ENCODE data around the gene OR51E2. TPM values are rescaled to one million over a fixed set of nuclear protein-coding genes. Genes with fewer than 3 reads are reported as not detected.
"Not testable (repeated sequence)": the region's sequence is repeated elsewhere in the genome, so short reads cannot be mapped to it uniquely, and the experiment has no call there.

Gene OR51E2, protein sequence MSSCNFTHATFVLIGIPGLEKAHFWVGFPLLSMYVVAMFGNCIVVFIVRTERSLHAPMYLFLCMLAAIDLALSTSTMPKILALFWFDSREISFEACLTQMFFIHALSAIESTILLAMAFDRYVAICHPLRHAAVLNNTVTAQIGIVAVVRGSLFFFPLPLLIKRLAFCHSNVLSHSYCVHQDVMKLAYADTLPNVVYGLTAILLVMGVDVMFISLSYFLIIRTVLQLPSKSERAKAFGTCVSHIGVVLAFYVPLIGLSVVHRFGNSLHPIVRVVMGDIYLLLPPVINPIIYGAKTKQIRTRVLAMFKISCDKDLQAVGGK
- not detected for polyA plus RNA-seq (2012; ENCODE audit: low read depth, missing spikeins)

DNA sequence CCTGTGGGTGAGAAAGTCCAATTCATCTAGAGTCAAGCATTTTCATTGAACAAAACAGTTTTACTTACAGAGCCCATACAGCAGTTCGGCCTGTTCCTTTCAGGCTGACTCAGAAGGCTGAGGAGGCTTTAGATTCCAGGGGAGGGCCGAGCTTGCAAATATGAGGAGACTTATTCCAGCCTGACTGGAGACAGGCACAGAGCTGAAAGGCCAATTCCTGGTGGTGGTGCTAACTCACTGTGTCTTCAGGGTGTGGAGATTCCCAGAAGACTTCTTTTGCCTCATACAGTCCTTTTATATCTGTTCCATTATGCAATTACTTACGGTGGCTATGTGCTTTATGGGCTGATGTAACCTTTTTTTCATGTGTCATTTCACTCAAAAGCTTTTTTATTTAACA, at the start of gene OR51E2:
OR51E2 (minus strand) TSS at position 269 of the 400 bp plus-strand sequence. CDS start 15,142 bp downstream, outside the sequence.
- TF ChIP-seq POU2F2 (IDR thresholded peaks at IDR 0.05; ENCODE audit: low read depth, low read length) (no peak), POLR2AphosphoS5 (IDR thresholded peaks at IDR 0.05; ENCODE audit: low read depth, low read length) (no peak), PAX5 (IDR thresholded peaks at IDR 0.05; ENCODE audit: insufficient read depth, low read length, severe bottlenecking) (no peak), POLR2A (IDR thresholded peaks at IDR 0.05; ENCODE audit: low read depth, low read length) (no peak), TAF1 (IDR thresholded peaks at IDR 0.05; ENCODE audit: low read depth, low read length) (no peak), SPI1 (IDR thresholded peaks at IDR 0.05; ENCODE audit: low read depth, low read length) (no peak)
- FAIRE-seq (no peak), DNase-seq (ENCODE audit: insufficient read length, low spot score) (no peak)

DNA sequence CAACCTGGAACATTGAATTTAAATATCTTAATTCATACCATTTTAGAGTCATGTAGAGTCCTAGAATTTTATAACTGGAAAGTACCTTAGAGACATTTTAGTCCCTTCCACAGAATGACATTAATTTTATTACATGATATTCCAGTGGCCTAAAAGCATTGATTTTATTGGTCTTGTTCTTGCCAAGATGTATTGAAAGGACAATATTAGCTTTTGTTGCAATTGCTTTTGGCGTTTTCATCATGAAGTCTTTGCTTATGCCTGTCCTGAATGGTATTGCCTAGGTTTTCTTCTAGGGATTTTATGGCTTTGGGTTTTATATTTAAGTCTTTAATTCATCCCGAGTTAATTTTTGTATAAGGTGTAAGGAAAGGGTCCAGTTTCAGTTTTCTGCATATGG, 43.1 kb upstream of the OR51E2 start:
- FAIRE-seq (no peak), DNase-seq (ENCODE audit: insufficient read length, low spot score) (no peak)
- TF ChIP-seq POU2F2 (IDR thresholded peaks at IDR 0.05; ENCODE audit: low read depth, low read length) (no peak), TAF1 (IDR thresholded peaks at IDR 0.05; ENCODE audit: low read depth, low read length) (no peak), POLR2AphosphoS5 (IDR thresholded peaks at IDR 0.05; ENCODE audit: low read depth, low read length) (no peak), SPI1 (IDR thresholded peaks at IDR 0.05; ENCODE audit: low read depth, low read length) (no peak), PAX5 (IDR thresholded peaks at IDR 0.05; ENCODE audit: insufficient read depth, low read length, severe bottlenecking) (no peak)

DNA sequence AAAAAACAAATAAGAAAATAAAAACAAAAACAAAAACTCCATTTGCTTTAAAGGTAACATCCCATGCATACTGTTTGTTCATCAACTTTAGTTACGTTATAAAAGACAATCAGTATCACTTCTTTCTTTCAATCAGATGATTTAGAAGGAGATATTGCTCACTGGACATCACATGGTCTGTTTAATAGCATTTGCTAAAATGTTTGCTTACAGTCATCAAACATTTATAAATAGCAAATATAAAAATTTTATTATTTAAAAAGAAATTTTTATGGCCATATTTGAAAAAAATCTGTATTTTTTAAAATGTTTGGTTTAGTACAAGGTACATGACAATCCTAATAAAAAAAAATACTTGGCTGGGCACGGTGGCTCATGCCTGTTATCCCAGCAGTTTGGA, 29.5 kb upstream of the OR51E2 start:
- FAIRE-seq (no peak), DNase-seq (ENCODE audit: insufficient read length, low spot score) (no peak)
- no peak for TF ChIP-seq POLR2A (IDR thresholded peaks at IDR 0.05; ENCODE audit: low read depth, low read length)
- TF ChIP-seq POLR2AphosphoS5 (IDR thresholded peaks at IDR 0.05; ENCODE audit: low read depth, low read length) = no peak
- no peak for TF ChIP-seq TAF1 (IDR thresholded peaks at IDR 0.05; ENCODE audit: low read depth, low read length)
- TF ChIP-seq SPI1 (IDR thresholded peaks at IDR 0.05; ENCODE audit: low read depth, low read length) = no peak
- no peak for TF ChIP-seq PAX5 (IDR thresholded peaks at IDR 0.05; ENCODE audit: insufficient read depth, low read length, severe bottlenecking)
- no peak for TF ChIP-seq POU2F2 (IDR thresholded peaks at IDR 0.05; ENCODE audit: low read depth, low read length)

DNA sequence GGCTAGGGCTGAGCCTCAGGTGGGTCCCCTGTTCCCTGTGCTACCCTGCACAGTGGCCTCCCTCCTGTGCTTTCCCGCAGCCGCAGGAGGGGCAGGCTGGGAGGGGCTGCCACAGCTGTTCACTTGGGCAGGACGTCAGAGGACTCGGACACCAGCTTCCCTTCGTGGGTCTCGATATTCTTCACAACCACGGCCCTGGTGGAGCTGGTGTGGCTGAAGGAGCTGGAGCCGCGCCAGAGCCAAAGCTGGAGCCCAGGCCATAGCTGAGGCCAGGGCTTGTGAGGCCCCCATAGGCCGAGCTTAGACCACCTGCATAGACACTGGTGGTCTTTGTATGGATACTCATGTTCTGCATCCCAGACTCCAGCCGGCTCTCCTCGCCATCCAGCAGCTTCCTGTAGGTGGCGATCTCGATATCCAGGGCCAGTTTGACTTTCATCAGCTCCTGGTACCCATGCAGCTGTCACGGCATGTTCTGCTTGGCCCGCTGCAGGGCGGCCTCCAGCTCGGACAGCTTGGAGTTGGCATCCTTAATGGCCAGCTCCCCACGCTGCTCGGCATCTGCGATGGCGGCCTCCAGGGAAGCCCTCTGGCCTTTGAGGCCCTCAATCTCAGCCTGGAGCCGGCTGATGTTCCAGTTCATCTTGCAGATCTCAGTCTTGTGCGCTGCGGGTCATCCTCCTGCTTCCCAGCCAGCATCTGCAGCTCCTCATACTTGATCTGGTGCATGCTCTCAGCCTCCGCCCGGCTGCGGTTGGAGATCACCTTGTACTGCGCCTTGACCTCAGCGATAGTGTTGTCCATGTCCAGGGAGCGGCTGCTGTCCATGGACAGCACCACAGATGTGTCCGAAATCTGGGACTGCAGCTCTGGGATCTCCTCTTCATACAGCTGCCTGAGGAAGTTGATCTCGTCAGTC, 25.2 kb upstream of the OR51E2 start:
- DNase-seq (ENCODE audit: insufficient read length, low spot score); FAIRE-seq: not testable (repeated sequence)

DNA sequence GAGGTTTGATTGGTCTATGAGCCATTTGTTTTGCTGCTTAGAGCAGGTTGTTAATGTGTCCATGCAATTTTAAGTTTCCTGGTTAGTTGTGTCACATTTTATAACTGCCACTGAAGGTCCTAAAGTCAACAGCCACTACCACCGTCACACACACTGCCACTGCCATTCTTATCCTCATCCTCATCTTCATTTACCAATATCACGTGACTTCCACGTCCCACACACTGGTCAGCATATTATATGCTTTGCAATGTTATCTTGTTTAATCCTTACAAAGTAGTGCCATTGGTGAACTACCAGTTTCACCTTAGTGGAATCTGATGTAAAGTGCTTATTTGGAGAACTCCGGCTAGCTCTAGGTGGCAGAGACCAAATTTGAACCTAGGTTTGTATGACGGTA, 16.6 kb upstream of the OR51E2 start:
- no peak for DNase-seq (ENCODE audit: insufficient read length, low spot score)
- TF ChIP-seq POLR2A (IDR thresholded peaks at IDR 0.05; ENCODE audit: low read depth, low read length) (no peak), SPI1 (IDR thresholded peaks at IDR 0.05; ENCODE audit: low read depth, low read length) (no peak), PAX5 (IDR thresholded peaks at IDR 0.05; ENCODE audit: insufficient read depth, low read length, severe bottlenecking) (no peak), POLR2AphosphoS5 (IDR thresholded peaks at IDR 0.05; ENCODE audit: low read depth, low read length) (no peak), TAF1 (IDR thresholded peaks at IDR 0.05; ENCODE audit: low read depth, low read length) (no peak), POU2F2 (IDR thresholded peaks at IDR 0.05; ENCODE audit: low read depth, low read length) (no peak)
- FAIRE-seq = no peak

DNA sequence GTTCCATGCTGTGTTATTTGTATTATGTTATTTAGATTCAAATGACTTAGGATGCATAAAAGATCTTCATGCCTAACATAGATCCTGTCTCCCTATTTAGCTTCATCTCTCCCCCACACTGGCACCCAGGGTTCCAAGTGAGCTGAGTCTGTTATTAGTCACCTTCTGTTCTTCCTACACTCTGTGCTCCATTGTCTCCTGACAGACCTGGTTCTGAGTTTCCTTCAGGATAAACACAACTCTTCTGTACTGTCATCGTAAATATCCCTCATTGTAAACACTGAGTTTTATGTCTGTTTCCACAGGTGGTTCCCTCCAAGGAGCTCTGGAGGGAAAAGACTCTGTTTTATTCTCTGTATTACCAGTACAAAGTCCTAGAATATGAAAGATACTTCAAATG, 15.6 kb upstream of the OR51E2 start:
- DNase-seq (ENCODE audit: insufficient read length, low spot score) = no peak
- TF ChIP-seq POU2F2 (IDR thresholded peaks at IDR 0.05; ENCODE audit: low read depth, low read length) (no peak), POLR2A (IDR thresholded peaks at IDR 0.05; ENCODE audit: low read depth, low read length) (no peak), PAX5 (IDR thresholded peaks at IDR 0.05; ENCODE audit: insufficient read depth, low read length, severe bottlenecking) (no peak), SPI1 (IDR thresholded peaks at IDR 0.05; ENCODE audit: low read depth, low read length) (no peak), TAF1 (IDR thresholded peaks at IDR 0.05; ENCODE audit: low read depth, low read length) (no peak), POLR2AphosphoS5 (IDR thresholded peaks at IDR 0.05; ENCODE audit: low read depth, low read length) (no peak)
- FAIRE-seq = no peak

DNA sequence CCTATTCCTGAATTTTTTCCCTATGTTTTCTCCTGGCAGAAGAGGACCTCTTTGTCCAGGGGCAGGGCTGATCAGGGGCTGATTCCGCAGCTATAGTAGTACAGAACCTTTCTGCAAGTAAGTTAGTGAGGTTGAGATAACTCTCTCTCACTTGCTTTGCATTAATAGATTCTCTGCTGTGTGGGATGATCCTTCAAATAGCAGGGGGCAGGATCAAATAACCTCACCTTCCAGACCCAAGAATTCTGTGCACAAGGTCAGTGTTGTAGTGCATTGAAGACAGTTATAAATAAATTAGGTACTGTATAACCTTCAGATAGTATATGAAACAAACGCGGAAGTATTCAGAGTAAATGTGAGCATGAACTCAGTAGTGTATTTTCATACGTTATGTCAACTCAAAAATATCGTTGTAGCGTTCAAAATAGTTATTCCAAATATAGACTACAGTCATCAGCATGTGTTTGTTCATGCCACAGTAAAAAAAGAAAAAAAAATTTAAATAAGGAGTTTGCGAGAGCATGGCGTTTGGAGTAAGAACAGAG, 7.2 kb upstream of the OR51E2 start:
- FAIRE-seq (no peak), DNase-seq (ENCODE audit: insufficient read length, low spot score) (no peak)
- no peak for TF ChIP-seq TAF1 (IDR thresholded peaks at IDR 0.05; ENCODE audit: low read depth, low read length)
- no peak for TF ChIP-seq POLR2AphosphoS5 (IDR thresholded peaks at IDR 0.05; ENCODE audit: low read depth, low read length)
- TF ChIP-seq POU2F2 (IDR thresholded peaks at IDR 0.05; ENCODE audit: low read depth, low read length) = no peak
- TF ChIP-seq POLR2A (IDR thresholded peaks at IDR 0.05; ENCODE audit: low read depth, low read length) = no peak
- TF ChIP-seq PAX5 (IDR thresholded peaks at IDR 0.05; ENCODE audit: insufficient read depth, low read length, severe bottlenecking) = no peak
- no peak for TF ChIP-seq SPI1 (IDR thresholded peaks at IDR 0.05; ENCODE audit: low read depth, low read length)

DNA sequence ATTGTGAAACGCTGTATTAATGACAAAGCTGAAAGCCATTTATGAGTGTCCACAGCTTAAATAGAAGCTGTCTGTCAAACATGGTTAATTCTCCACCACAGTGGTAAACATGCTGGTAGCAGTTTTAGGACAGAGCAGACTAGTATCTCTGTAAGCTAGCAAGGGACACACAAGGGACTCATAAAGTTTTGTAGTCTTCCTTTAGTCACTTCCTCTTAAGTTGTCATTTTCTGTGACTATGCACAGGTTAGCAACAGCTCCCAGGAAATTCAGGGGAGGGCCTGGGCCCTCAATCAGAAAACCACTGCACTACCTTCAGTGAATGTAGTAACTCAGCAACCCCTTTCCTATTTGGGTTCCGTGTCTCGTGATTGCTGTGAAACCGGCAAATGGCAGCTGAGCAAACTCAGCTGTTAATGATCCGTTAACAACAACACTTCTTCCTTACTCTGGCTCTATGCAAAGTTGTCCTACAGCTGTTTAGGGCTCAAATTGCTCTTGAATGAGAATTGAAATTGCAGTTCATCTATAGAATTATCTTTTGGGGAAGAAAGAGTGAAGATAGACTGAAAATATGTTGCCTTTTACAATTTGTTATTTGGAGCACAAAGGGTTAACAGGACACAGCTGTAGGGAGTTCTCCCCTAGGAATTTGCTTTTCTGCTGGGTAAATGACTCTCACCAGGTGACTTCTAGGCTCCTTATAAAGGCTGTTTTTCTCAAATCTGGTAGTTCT, 6.6 kb upstream of the OR51E2 start, which contains the start of gene MMP26:
MMP26 (plus strand) TSS at position 731 of the 736 bp plus-strand sequence.
- FAIRE-seq (no peak), DNase-seq (ENCODE audit: insufficient read length, low spot score) (no peak)
- TF ChIP-seq PAX5 (IDR thresholded peaks at IDR 0.05; ENCODE audit: insufficient read depth, low read length, severe bottlenecking) (no peak), SPI1 (IDR thresholded peaks at IDR 0.05; ENCODE audit: low read depth, low read length) (0 out of 2 replicates have a peak, but pooled peaks have one; percentile 5)

DNA sequence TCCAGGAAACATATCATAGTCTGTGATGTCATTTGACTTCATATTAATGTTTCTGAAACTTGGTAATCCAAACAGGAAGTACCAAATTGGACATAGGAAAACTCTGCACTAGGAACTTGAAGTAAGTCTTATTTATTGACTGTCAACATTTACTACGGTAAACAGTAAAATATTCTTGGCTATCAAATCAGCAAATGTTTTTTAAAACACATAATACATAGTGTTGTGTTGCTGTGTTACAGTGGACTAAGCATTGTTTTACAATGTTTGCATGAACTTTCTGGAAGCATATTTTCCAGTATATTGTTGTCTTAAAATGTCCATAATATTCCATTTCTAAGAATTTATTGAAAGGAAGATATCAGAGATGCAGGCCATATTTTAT, 2.8 kb upstream of the OR51E2 start:
- no peak for FAIRE-seq
- TF ChIP-seq PAX5 (IDR thresholded peaks at IDR 0.05; ENCODE audit: insufficient read depth, low read length, severe bottlenecking) = no peak
- TF ChIP-seq TAF1 (IDR thresholded peaks at IDR 0.05; ENCODE audit: low read depth, low read length) = no peak
- no peak for TF ChIP-seq POLR2AphosphoS5 (IDR thresholded peaks at IDR 0.05; ENCODE audit: low read depth, low read length)
- no peak for TF ChIP-seq SPI1 (IDR thresholded peaks at IDR 0.05; ENCODE audit: low read depth, low read length)
- TF ChIP-seq POLR2A (IDR thresholded peaks at IDR 0.05; ENCODE audit: low read depth, low read length) = no peak
- TF ChIP-seq POU2F2 (IDR thresholded peaks at IDR 0.05; ENCODE audit: low read depth, low read length) = no peak
- no peak for DNase-seq (ENCODE audit: insufficient read length, low spot score)
